Activated CD4-positive, alpha-beta T cell treated with anti-CD3 and anti-CD28 coated beads, Interleukin-2, amount 10 ng/mL, durations not matched to agents 7 days and 5 days (primary cell): ENCODE data around the gene TDRD12. TPM values are rescaled to one million over a fixed set of nuclear protein-coding genes. Genes with fewer than 3 reads are reported as not detected.
A peak's percentile ranks its signal among the peaks of the same experiment; 100 is the strongest.

Experiments
- CTCF ChIA-PET: fragments of 350-600 bp; sonication (Branson Sonifier 250); formaldehyde crosslinking; loops from one replicate; lab custom pipeline; 2021; ENCODE audit warnings: antibody characterized with exemption; lab: Charles Lee
- POLR2A ChIA-PET: fragments of 350-600 bp; sonication (Branson Sonifier 250); formaldehyde crosslinking; loops from one replicate; lab custom pipeline; 2021; ENCODE audit warnings: antibody characterized with exemption; lab: Charles Lee
- DNase-seq: peaks from one replicate; pipeline ENCODE4 v3.0.0-alpha.2; 2020
- H3K27ac Mint-ChIP-seq: one replicate; pipeline ENCODE4 v1.8.0; 2021; ENCODE audit warnings: mild to moderate bottlenecking, moderate library complexity, mixed read lengths
- H3K27me3 Mint-ChIP-seq: one replicate; pipeline ENCODE4 v1.8.0; 2021; ENCODE audit warnings: mixed read lengths
- H3K36me3 Mint-ChIP-seq: one replicate; pipeline ENCODE4 v1.8.0; 2021; ENCODE audit warnings: low read depth, mixed read lengths
- H3K4me1 Mint-ChIP-seq: one replicate; pipeline ENCODE4 v1.8.0; 2021; ENCODE audit warnings: mixed read lengths
- H3K4me3 Mint-ChIP-seq: one replicate; pipeline ENCODE4 v1.8.0; 2021; ENCODE audit warnings: mild to moderate bottlenecking, moderate library complexity, mixed read lengths
- H3K9me3 Mint-ChIP-seq: one replicate; pipeline ENCODE4 v1.8.0; 2021; ENCODE audit warnings: mixed read lengths
- total RNA-seq, 2 experiments: library from RNA; stranded (reverse); gene quantifications; one replicate each; pipeline ENCODE4 v1.2.3, GENCODE V29; 2021

The TDRD12 gene
- total RNA-seq, 2 experiments from 2014 or later: 0.25 to 0.52 TPM

GRCh38 chr19:32876236-32876918 lies 156.8 kb downstream of the TDRD12 start:
- peak overlapping the region; percentile 54 for H3K27ac Mint-ChIP-seq
- H3K27me3 Mint-ChIP-seq: no peaks in the 10 kb centered on the region
- no peak overlapping the region for H3K4me3 Mint-ChIP-seq
- H3K9me3 Mint-ChIP-seq: no peaks in the 10 kb centered on the region
- no peak for DNase-seq
- H3K4me1 Mint-ChIP-seq: peaks cover 13% of the 10 kb centered on the region
- CTCF ChIA-PET: no interaction called here
- no peaks in the 10 kb centered on the region for H3K36me3 Mint-ChIP-seq
- POLR2A ChIA-PET: no interaction called here

GRCh38 chr19:32876919-32877285 lies 157.3 kb downstream of the TDRD12 start:
- ChIA-PET POLR2A (no interaction called here), CTCF (no interaction called here)
- no peaks in the 10 kb centered on the region for H3K9me3 Mint-ChIP-seq
- H3K4me1 Mint-ChIP-seq: peaks cover 13% of the 10 kb centered on the region
- H3K36me3 Mint-ChIP-seq: no peaks in the 10 kb centered on the region
- H3K27ac Mint-ChIP-seq: no peak overlapping the region
- DNase-seq: no peak
- H3K4me3 Mint-ChIP-seq: no peak overlapping the region
- H3K27me3 Mint-ChIP-seq: no peaks in the 10 kb centered on the region

Other genes starting within 250 kb of the TDRD12 start
- 100 to 1,000 TPM; 131 to 132 TPM for gene PDCD5, start 138.6 kb upstream of the TDRD12 start, total RNA-seq
- 10 to 100 TPM; 49.3 to 49.8 TPM for gene ANKRD27, start 44.6 kb upstream of the TDRD12 start, total RNA-seq
- gene RGS9BP, start 43.9 kb upstream of the TDRD12 start, total RNA-seq: under 1 TPM; 0.35 TPM
- gene NUDT19, start 27.9 kb upstream of the TDRD12 start, total RNA-seq: 10 to 100 TPM; 15.6 to 16.0 TPM
- under 1 TPM; 0.27 to 0.45 TPM for gene SLC7A9, start 150.0 kb downstream of the TDRD12 start, total RNA-seq